LHCN-M2 (cell line): Measurements from ENCODE around the gene SYNGR4. TPM values are rescaled to one million over a fixed set of nuclear protein-coding genes. Genes with fewer than 3 reads are reported as not detected.

Experiments used
- total RNA-seq: library from RNA; depleted of rRNA; stranded (reverse); fragments of >200 nt; gene quantifications from 2 replicates; pipeline ENCODE4 v1.2.3, GENCODE V29; 2014; rRNA removed

SYNGR4 gene
- total RNA-seq, 1 experiment from 2014 or later = not detected

Other genes starting within 250 kb of the SYNGR4 start
- 49.8 and 54.9 TPM in 2 replicates for gene LIG1, start 194.0 kb upstream of the SYNGR4 start, total RNA-seq
- gene ZSWIM9, start 193.7 kb upstream of the SYNGR4 start, total RNA-seq = 1.3 and 2.9 TPM in 2 replicates
- gene CARD8, start 108.5 kb upstream of the SYNGR4 start, total RNA-seq = 12.3 and 26.1 TPM in 2 replicates
- 0.13 TPM in 1 of 2 replicates, not detected in the other for gene ZNF114, start 94.3 kb upstream of the SYNGR4 start, total RNA-seq
- gene EMP3, start 38.8 kb upstream of the SYNGR4 start, total RNA-seq = 184 and 258 TPM in 2 replicates
- gene TMEM143, start 427 bp upstream of the SYNGR4 start, total RNA-seq = 7.3 and 7.6 TPM in 2 replicates
- 115 and 121 TPM in 2 replicates for gene KDELR1, start 27.2 kb downstream of the SYNGR4 start, total RNA-seq
- gene GRIN2D, start 29.3 kb downstream of the SYNGR4 start, total RNA-seq = not detected in 2 replicates
- 66.9 and 70.5 TPM in 2 replicates for gene GRWD1, start 81.6 kb downstream of the SYNGR4 start, total RNA-seq
- gene KCNJ14, start 91.2 kb downstream of the SYNGR4 start, total RNA-seq = 0.52 and 0.71 TPM in 2 replicates
- gene CYTH2, start 105.0 kb downstream of the SYNGR4 start, total RNA-seq = 37.7 and 61.0 TPM in 2 replicates
- 0.06 and 0.13 TPM in 2 replicates for gene LMTK3, start 147.5 kb downstream of the SYNGR4 start, total RNA-seq
- not detected in 2 replicates for gene SULT2B1, start 187.8 kb downstream of the SYNGR4 start, total RNA-seq
- gene SPACA4, start 242.4 kb downstream of the SYNGR4 start, total RNA-seq = not detected in 2 replicates